Measurements from ENCODE around the gene OGDHL.
"Not testable (repeated sequence)": the region's sequence is repeated elsewhere in the genome, so short reads cannot be mapped to it uniquely, and the experiment has no call there.

The OGDHL gene

DNA sequence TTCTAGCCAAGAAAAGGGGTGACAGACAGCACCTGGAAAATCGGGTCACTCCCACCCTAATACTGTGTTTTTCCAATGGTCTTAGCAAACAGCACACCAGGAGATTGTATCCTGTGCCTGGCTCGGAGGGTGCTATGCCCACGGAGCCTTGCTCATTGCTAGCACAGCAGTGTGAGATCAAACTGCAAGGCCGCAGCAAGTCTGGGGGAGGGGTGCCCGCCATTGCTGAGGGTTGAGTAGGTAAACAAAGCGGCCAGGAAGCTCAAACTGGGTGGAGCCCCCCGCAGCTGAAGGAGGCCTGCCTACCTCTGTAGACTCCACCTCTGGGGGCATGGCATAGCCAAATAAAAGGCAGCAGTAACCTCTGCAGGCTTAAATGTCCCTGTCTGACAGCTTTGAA is 47.0 kb downstream of the OGDHL start:
- not testable (repeated sequence) for H3K18ac ChIP-seq (ENCODE audit: low read length); H3K27ac ChIP-seq (ENCODE audit: low read depth, low read length); H2AK5ac ChIP-seq (ENCODE audit: low read length); H3K4me3 ChIP-seq (ENCODE audit: low read length); H3K9ac ChIP-seq (ENCODE audit: low read length); H4K5ac ChIP-seq (ENCODE audit: low read length); DNase-seq; H2BK15ac ChIP-seq (replicated peaks; ENCODE audit: low read depth); H3K79me1 ChIP-seq (ENCODE audit: low read length); H3K4me2 ChIP-seq (ENCODE audit: low read length); H3K56ac ChIP-seq (ENCODE audit: low read length); H2BK5ac ChIP-seq (ENCODE audit: low read length); H3K79me2 ChIP-seq (ENCODE audit: control insufficient read depth, insufficient read depth, low read length); H4K8ac ChIP-seq (ENCODE audit: low read depth, low read length); H3K36me3 ChIP-seq (ENCODE audit: control insufficient read depth, insufficient read depth, low read length); H3K27me3 ChIP-seq (ENCODE audit: insufficient read depth, low read length, poor library complexity); H3K4ac ChIP-seq (ENCODE audit: low read depth, low read length); H3K4me1 ChIP-seq (ENCODE audit: control insufficient read depth, low read depth, low read length); H3K23ac ChIP-seq (ENCODE audit: low read length); H2BK120ac ChIP-seq (ENCODE audit: low read depth, low read length)
- WGBS (ENCODE audit: extremely low coverage, insufficient coverage, low lambda C conversion rate) = no CpG with 5 or more reads among the region's 7 CpGs

DNA sequence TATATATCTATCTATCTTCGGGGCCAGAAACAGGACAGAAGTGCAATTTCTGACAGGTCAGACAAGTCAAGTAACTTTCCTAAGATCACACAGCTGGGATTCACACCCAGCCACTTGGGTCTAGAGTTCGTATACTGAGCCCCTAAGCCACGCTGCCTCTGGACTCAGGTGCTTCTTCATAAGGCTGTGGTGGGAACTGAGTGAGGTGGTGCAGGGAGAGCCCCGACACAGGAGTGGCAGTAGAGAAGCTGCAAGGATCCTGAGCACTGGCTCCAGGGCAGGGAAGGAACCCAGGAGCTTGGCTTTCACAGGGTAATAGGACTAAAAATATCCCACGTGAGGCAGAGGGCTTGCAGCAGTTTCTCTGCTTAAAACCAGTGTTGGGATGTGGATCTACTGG is 48.9 kb downstream of the OGDHL start:
- Histone ChIP-seq H4K5ac (ENCODE audit: low read length) (no peak overlapping the region), H3K56ac (ENCODE audit: low read length) (no peak overlapping the region), H3K4ac (ENCODE audit: low read depth, low read length) (no peak overlapping the region), H3K27ac (ENCODE audit: low read depth, low read length) (no peak overlapping the region), H3K4me2 (ENCODE audit: low read length) (no peak overlapping the region), H3K79me1 (ENCODE audit: low read length) (no peaks in the 10 kb centered on the region), H3K9ac (ENCODE audit: low read length) (no peak overlapping the region), H3K4me3 (ENCODE audit: low read length) (no peak overlapping the region), H4K8ac (ENCODE audit: low read depth, low read length) (no peak overlapping the region), H3K27me3 (ENCODE audit: insufficient read depth, low read length, poor library complexity) (no peaks in the 10 kb centered on the region), H3K18ac (ENCODE audit: low read length) (no peak overlapping the region), H2BK5ac (ENCODE audit: low read length) (no peak overlapping the region), H3K23ac (ENCODE audit: low read length) (no peak overlapping the region), H3K36me3 (ENCODE audit: control insufficient read depth, insufficient read depth, low read length) (no peaks in the 10 kb centered on the region), H3K4me1 (ENCODE audit: control insufficient read depth, low read depth, low read length) (no peaks in the 10 kb centered on the region), H2BK120ac (ENCODE audit: low read depth, low read length) (no peak overlapping the region), H2BK15ac (replicated peaks; ENCODE audit: low read depth) (no peak overlapping the region), H2AK5ac (ENCODE audit: low read length) (no peak overlapping the region), H3K79me2 (ENCODE audit: control insufficient read depth, insufficient read depth, low read length) (no peaks in the 10 kb centered on the region)
- WGBS (ENCODE audit: extremely low coverage, insufficient coverage, low lambda C conversion rate) = no CpG with 5 or more reads among the region's 5 CpGs
- DNase-seq = no peak

GRCh38 chr10:49711481-49711880 is 50.6 kb downstream of the OGDHL start:
- WGBS (ENCODE audit: extremely low coverage, insufficient coverage, low lambda C conversion rate) = no CpG with 5 or more reads among the region's 8 CpGs
- Histone ChIP-seq H3K79me2 (ENCODE audit: control insufficient read depth, insufficient read depth, low read length) (no peaks in the 10 kb centered on the region), H3K79me1 (ENCODE audit: low read length) (no peaks in the 10 kb centered on the region), H3K4me2 (ENCODE audit: low read length) (no peak overlapping the region), H2BK120ac (ENCODE audit: low read depth, low read length) (no peak overlapping the region), H3K27ac (ENCODE audit: low read depth, low read length) (no peak overlapping the region), H3K4ac (ENCODE audit: low read depth, low read length) (no peak overlapping the region), H3K36me3 (ENCODE audit: control insufficient read depth, insufficient read depth, low read length) (no peaks in the 10 kb centered on the region), H4K5ac (ENCODE audit: low read length) (no peak overlapping the region), H3K23ac (ENCODE audit: low read length) (no peak overlapping the region), H3K27me3 (ENCODE audit: insufficient read depth, low read length, poor library complexity) (no peaks in the 10 kb centered on the region), H3K4me3 (ENCODE audit: low read length) (no peak overlapping the region), H2BK15ac (replicated peaks; ENCODE audit: low read depth) (no peak overlapping the region), H4K8ac (ENCODE audit: low read depth, low read length) (no peak overlapping the region), H2BK5ac (ENCODE audit: low read length) (no peak overlapping the region), H3K9ac (ENCODE audit: low read length) (no peak overlapping the region), H3K4me1 (ENCODE audit: control insufficient read depth, low read depth, low read length) (no peaks in the 10 kb centered on the region), H3K18ac (ENCODE audit: low read length) (no peak overlapping the region), H3K56ac (ENCODE audit: low read length) (no peak overlapping the region), H2AK5ac (ENCODE audit: low read length) (no peak overlapping the region)
- DNase-seq = no peak

DNA sequence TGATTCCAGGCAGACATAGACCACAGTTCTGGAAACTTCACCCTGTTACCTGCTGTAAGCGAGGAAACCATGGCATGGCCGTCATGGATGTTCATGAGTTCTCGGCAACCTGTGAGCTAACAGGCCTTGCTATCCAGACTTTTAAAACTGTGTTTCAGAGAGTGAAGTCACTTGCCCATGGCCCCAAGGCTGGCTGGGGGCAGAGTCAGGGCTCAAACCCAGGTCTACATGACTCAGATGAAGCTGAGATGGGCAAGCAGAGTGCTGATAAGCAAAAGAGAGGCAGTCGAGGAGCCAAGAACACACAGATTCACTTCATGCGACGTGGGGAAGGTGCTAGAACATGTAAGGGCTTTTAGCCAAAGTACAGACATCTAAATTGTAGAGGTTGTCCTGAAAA is 51.2 kb downstream of the OGDHL start:
- no peaks in the 10 kb centered on the region for H3K79me1 ChIP-seq (ENCODE audit: low read length)
- H4K8ac ChIP-seq (ENCODE audit: low read depth, low read length) = no peak overlapping the region
- H3K18ac ChIP-seq (ENCODE audit: low read length) = no peak overlapping the region
- no peak overlapping the region for H3K4me3 ChIP-seq (ENCODE audit: low read length)
- no peak overlapping the region for H3K4ac ChIP-seq (ENCODE audit: low read depth, low read length)
- no peak overlapping the region for H2BK120ac ChIP-seq (ENCODE audit: low read depth, low read length)
- H3K36me3 ChIP-seq (ENCODE audit: control insufficient read depth, insufficient read depth, low read length) = no peaks in the 10 kb centered on the region
- no peaks in the 10 kb centered on the region for H3K4me1 ChIP-seq (ENCODE audit: control insufficient read depth, low read depth, low read length)
- H2AK5ac ChIP-seq (ENCODE audit: low read length) = no peak overlapping the region
- no peak overlapping the region for H3K9ac ChIP-seq (ENCODE audit: low read length)
- no peak overlapping the region for H3K4me2 ChIP-seq (ENCODE audit: low read length)
- no CpG with 5 or more reads among the region's 6 CpGs for WGBS (ENCODE audit: extremely low coverage, insufficient coverage, low lambda C conversion rate)
- H2BK5ac ChIP-seq (ENCODE audit: low read length) = no peak overlapping the region
- no peak overlapping the region for H3K23ac ChIP-seq (ENCODE audit: low read length)
- no peak overlapping the region for H2BK15ac ChIP-seq (replicated peaks; ENCODE audit: low read depth)
- no peak for DNase-seq
- H3K56ac ChIP-seq (ENCODE audit: low read length) = no peak overlapping the region
- H4K5ac ChIP-seq (ENCODE audit: low read length) = no peak overlapping the region
- no peak overlapping the region for H3K27ac ChIP-seq (ENCODE audit: low read depth, low read length)
- no peaks in the 10 kb centered on the region for H3K79me2 ChIP-seq (ENCODE audit: control insufficient read depth, insufficient read depth, low read length)
- H3K27me3 ChIP-seq (ENCODE audit: insufficient read depth, low read length, poor library complexity) = no peaks in the 10 kb centered on the region

DNA sequence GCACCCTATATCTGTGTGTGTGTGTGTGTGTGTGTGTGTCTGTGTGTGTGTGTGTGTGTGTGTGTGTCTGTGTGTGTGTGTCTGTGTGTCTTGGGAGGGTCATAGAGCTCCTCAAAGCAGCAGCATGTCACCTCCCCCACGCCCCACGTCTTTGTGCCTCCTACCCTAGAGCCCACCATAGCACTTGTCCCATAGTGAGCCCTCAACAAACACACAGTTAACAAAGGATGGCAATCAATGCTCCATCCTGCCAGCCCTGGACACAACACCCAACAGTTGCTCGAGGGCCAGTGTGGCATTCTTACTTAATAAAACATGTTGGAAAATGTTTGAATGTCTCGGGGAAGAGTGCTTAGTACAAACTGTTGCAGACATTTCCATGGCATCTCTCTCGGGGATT is 52.2 kb downstream of the OGDHL start:
- no peak overlapping the region for H2AK5ac ChIP-seq (ENCODE audit: low read length)
- no peak overlapping the region for H3K27ac ChIP-seq (ENCODE audit: low read depth, low read length)
- no peaks in the 10 kb centered on the region for H3K79me1 ChIP-seq (ENCODE audit: low read length)
- no peak overlapping the region for H3K4ac ChIP-seq (ENCODE audit: low read depth, low read length)
- H3K4me3 ChIP-seq (ENCODE audit: low read length) = no peak overlapping the region
- H3K4me1 ChIP-seq (ENCODE audit: control insufficient read depth, low read depth, low read length) = no peaks in the 10 kb centered on the region
- H4K5ac ChIP-seq (ENCODE audit: low read length) = no peak overlapping the region
- no peaks in the 10 kb centered on the region for H3K36me3 ChIP-seq (ENCODE audit: control insufficient read depth, insufficient read depth, low read length)
- H3K56ac ChIP-seq (ENCODE audit: low read length) = no peak overlapping the region
- WGBS (ENCODE audit: extremely low coverage, insufficient coverage, low lambda C conversion rate) = no CpG with 5 or more reads among the region's 5 CpGs
- H3K23ac ChIP-seq (ENCODE audit: low read length) = no peak overlapping the region
- no peaks in the 10 kb centered on the region for H3K27me3 ChIP-seq (ENCODE audit: insufficient read depth, low read length, poor library complexity)
- no peak overlapping the region for H2BK15ac ChIP-seq (replicated peaks; ENCODE audit: low read depth)
- H3K18ac ChIP-seq (ENCODE audit: low read length) = no peak overlapping the region
- no peak overlapping the region for H4K8ac ChIP-seq (ENCODE audit: low read depth, low read length)
- no peak overlapping the region for H3K4me2 ChIP-seq (ENCODE audit: low read length)
- no peaks in the 10 kb centered on the region for H3K79me2 ChIP-seq (ENCODE audit: control insufficient read depth, insufficient read depth, low read length)
- no peak overlapping the region for H3K9ac ChIP-seq (ENCODE audit: low read length)
- no peak for DNase-seq
- H2BK5ac ChIP-seq (ENCODE audit: low read length) = no peak overlapping the region
- no peak overlapping the region for H2BK120ac ChIP-seq (ENCODE audit: low read depth, low read length)

- Histone ChIP-seq H3K4me3 (ENCODE audit: low read length) (no peak overlapping the region), H3K56ac (ENCODE audit: low read length) (no peak overlapping the region), H4K8ac (ENCODE audit: low read depth, low read length) (no peak overlapping the region), H3K79me2 (ENCODE audit: control insufficient read depth, insufficient read depth, low read length) (no peaks in the 10 kb centered on the region), H3K27ac (ENCODE audit: low read depth, low read length) (no peak overlapping the region), H3K9ac (ENCODE audit: low read length) (no peak overlapping the region), H3K4me1 (ENCODE audit: control insufficient read depth, low read depth, low read length) (no peaks in the 10 kb centered on the region), H3K4me2 (ENCODE audit: low read length) (no peak overlapping the region), H3K79me1 (ENCODE audit: low read length) (no peaks in the 10 kb centered on the region), H3K27me3 (ENCODE audit: insufficient read depth, low read length, poor library complexity) (no peaks in the 10 kb centered on the region), H3K18ac (ENCODE audit: low read length) (no peak overlapping the region), H4K5ac (ENCODE audit: low read length) (no peak overlapping the region), H2BK120ac (ENCODE audit: low read depth, low read length) (no peak overlapping the region), H3K4ac (ENCODE audit: low read depth, low read length) (no peak overlapping the region), H3K23ac (ENCODE audit: low read length) (no peak overlapping the region), H2BK15ac (replicated peaks; ENCODE audit: low read depth) (no peak overlapping the region), H2BK5ac (ENCODE audit: low read length) (no peak overlapping the region), H2AK5ac (ENCODE audit: low read length) (no peak overlapping the region), H3K36me3 (ENCODE audit: control insufficient read depth, insufficient read depth, low read length) (no peaks in the 10 kb centered on the region)
- no peak for DNase-seq
- no CpG with 5 or more reads among the region's 3 CpGs for WGBS (ENCODE audit: extremely low coverage, insufficient coverage, low lambda C conversion rate)
These were observed 54.5 kb downstream of the OGDHL start for GRCh38 chr10:49707585-49707984.
